ENCODE data around the gene CDYL2.

Gene CDYL2

DNA sequence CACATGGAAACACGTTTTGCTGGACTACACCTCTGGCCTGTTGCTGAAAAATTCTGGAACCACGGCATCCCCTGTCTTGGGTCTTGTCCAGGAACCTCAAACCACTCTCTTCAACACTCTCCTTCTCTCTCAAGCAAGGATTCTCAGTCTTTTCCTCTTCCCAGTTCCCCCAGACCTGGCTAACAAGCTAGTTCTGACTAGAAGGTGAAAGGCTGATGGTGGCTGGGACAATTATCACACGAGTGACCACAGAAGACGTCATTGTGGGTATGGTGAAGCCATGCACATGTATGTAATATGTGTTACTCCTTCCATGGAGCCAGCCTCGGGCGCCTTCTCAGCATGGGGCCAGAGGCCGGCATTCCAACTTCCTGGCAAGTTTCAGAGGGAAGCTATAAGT lies 123.0 kb downstream of the CDYL2 start:
- intact Hi-C loops (cut with DNase I) = no loop called here
- no peak for DNase-seq

DNA sequence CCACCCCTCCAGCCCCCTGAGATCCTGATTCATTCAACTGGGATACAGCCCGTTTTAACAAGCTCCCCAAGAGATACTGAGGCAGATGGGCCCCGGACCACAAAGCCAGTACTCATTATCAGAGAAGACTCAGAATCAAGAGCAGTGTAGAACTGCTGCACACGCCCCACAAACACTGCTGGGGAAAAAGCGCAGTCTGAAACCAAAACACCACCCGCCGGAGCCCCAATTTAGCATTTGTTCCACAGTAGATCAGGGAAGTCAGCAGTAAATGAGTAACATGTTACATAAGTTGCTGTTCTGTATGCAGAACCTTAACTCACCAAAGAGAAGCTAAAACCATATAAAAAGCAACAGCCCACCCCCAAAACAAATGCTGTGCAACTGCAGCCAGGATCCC lies 123.6 kb downstream of the CDYL2 start:
- intact Hi-C loops (cut with DNase I) = no loop called here
- peak in 8 of 10 donors; percentile 30 to 93 (median 59) for DNase-seq

DNA sequence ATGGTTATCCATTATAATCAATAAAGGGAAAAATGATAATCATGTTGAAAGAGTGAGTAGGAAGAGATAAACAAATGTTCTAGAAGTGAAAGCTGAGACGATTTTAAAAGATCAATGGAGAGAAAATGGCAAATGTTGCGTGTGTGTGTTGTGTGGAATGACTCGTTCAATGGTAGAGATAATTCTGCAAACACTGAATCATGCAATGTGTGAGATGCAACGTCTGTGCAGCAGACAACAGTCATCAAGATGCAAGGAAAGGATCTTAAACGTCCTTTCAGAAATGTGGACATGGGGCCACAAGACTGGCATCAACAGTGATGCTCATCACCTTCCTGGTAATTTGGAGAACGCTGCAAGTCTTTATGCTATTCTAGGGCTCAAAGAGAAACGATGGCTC lies 124.4 kb downstream of the CDYL2 start:
- intact Hi-C loops (cut with DNase I) = no loop called here
- DNase-seq = no peak

DNA sequence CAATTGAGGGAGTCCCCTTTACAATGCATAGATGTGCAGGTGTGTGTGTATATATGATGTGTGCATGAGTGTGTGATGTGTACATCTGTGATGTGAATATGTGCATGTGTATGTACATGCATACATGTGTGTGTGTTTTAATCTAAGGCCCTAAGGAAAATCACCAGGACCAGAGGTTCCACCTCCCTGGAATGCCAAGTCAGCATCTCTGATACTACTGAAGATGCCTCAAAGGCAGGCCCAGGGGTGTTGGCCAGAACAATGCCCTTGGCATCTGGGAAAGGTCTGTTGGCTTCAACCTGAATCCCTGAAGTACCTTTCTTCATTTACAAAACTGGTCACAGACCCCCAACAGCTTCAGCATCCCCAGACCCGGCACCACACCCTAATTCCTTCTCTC lies 129.5 kb downstream of the CDYL2 start:
- intact Hi-C loops (cut with DNase I) = no loop called here
- DNase-seq = no peak

DNA sequence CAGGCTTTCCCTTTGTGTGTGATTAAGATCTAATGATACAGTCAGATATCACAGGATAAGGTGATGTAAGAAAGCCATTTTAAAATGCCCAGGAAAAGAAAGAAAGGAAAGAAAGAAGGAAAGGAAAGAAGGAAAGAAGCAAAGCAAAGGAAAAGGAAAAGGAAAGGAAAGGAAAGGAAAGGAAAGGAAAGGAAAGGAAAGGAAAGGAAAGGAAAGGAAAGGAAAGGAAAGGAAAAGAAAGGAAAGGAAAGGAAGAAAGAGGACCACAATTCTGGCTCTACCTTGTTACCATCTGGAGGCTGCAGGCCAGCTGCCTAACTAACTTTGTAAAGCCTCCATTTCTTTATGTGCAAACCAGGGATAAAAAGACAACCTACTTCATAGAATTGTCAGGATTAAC lies 132.0 kb downstream of the CDYL2 start:
- no peak for DNase-seq
- intact Hi-C loops (cut with DNase I) = no loop called here

GRCh38 chr16:80671281-80671849 lies 133.0 kb downstream of the CDYL2 start:
- DNase-seq = no peak
- intact Hi-C loops (cut with DNase I) = no loop called here

DNA sequence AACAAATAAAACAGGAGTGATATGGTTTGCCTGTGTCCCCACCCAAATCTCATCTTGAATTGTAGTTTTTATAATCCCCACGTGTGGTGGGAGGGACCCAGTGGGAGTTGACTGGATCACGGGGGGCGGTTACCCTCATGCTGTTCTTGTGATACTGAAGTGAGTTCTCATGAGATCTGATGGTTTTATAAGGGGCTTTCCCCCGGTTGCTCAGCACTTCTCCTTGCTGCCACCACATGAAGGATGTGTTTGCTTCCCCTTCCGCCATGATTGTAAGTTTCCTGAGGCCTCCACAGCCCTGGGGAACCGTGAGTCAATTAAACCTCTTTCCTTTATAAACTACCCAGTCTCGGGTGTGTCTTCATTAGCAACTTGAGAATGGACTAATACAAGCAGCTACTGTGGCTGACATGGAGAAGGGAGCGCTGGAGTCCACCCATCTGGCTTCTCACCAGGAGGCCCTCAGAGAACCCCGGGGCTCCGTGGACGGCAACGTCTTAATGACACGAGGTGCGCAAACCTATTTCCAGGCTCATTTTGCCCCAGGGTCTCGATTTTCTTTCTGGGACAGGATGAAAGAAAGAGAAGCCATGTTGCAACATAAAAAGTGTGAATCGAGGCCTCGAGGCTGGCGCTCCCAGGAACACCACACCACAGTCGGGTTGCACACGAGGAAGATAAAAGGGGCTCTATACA lies 134.1 kb downstream of the CDYL2 start:
- intact Hi-C loops (cut with DNase I) = no loop called here
- DNase-seq = no peak

GRCh38 chr16:80669673-80670072 lies 134.7 kb downstream of the CDYL2 start:
- intact Hi-C loops (cut with DNase I) = no loop called here
- DNase-seq = no peak

GRCh38 chr16:80667925-80668324 lies 136.5 kb downstream of the CDYL2 start:
- DNase-seq = peak in 1 of 10 donors; percentile 59
- intact Hi-C loops (cut with DNase I) = no loop called here

GRCh38 chr16:80667251-80667560 lies 137.2 kb downstream of the CDYL2 start:
- DNase-seq = no peak

GRCh38 chr16:80666378-80667250 lies 137.8 kb downstream of the CDYL2 start:
- intact Hi-C loops (cut with DNase I) = no loop called here

More at GRCh38 chr16:80667251-80667560, 137.2 kb downstream of the CDYL2 start:
- intact Hi-C loops (cut with DNase I) = no loop called here

DNA sequence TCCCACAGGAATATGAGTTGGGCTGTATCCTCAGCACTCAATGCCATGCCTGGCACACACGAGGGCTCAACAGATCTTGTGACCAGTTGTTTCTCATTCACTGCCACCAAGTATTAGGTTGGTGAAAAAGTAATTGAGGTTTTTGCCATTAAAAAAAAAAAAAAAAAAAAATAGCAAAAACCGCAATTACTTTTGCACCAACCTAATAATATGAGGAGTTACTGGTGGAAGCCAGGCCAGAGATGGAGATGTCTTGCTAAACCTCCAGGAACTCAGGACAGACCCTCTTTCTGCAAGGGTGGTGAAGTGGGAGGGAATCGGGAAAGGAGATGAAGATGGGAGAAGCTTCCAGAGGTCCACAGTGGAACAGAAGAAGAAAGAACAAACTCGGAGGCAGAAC lies 139.0 kb downstream of the CDYL2 start:
- DNase-seq = no peak
- intact Hi-C loops (cut with DNase I) = no loop called here

More at GRCh38 chr16:80666378-80667250, 137.8 kb downstream of the CDYL2 start:
- DNase-seq = no peak

DNA sequence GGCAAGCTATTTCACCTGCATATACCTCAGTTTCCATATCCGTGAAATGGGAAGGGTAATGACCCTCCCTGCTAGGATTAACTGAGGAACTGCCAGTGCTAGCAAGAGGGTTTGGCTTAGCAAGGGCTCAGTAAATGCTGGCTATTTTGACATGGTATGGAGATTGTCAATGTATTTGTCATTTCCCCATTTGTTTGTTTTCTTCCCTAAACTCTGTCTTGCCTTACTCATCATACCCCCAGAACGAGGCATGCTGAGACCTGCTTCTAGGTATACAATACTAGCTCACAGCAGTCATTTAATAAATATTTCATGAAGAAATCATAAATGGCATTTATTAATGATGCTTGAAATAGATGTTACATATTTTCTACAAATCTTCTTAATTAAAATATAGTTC lies 139.6 kb downstream of the CDYL2 start:
- intact Hi-C loops (cut with DNase I) = no loop called here
- DNase-seq = no peak

GRCh38 chr16:80664226-80664625 lies 140.2 kb downstream of the CDYL2 start:
- DNase-seq = no peak
- intact Hi-C loops (cut with DNase I) = no loop called here

- intact Hi-C loops (cut with DNase I) = no loop called here
- DNase-seq = no peak
These were observed 141.3 kb downstream of the CDYL2 start for GRCh38 chr16:80663078-80663477.

DNA sequence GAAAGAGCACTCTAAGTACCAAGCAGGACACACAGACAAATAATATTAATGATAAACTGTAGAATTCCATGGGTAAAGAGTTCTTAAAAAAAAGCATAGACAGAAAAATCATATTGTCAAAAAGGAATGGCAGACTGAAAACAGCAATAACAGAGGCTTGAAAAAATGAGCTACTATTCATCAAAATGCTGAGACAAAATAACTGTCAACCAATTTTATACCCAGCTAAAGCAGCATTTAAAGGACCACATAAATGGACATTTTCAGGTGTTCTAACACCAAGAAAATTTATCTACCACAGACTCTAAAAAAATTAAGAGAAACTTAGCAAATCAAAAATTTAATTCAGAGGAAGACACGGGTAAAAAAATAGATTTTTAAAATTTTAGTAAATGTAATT lies 144.5 kb downstream of the CDYL2 start:
- intact Hi-C loops (cut with DNase I) = no loop called here
- DNase-seq = no peak

DNA sequence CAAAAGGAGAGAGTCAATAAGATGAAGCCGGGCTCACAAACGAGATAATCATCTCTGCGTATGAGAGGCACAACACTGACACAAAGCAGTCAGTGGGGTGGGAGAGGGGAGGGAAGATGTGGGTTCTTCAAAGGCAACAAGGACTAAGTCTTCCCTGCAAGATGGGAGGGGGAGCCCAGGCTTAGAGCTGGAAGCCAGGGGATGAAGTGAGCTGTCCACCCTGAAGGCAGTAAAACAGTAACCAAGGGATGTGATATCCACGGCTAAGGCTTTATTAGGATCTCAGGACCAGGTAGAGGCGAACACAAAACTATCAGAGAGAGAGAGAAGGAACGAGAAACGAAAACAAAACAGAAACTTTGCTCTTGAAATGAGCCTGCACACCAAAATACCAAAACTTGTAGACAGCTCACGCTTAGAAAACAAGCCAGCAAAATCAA lies 147.7 kb downstream of the CDYL2 start:
- no peak for DNase-seq
- intact Hi-C loops (cut with DNase I) = no loop called here

GRCh38 chr16:80656161-80656560 lies 148.2 kb downstream of the CDYL2 start:
- intact Hi-C loops (cut with DNase I) = no loop called here
- DNase-seq = no peak

- DNase-seq = no peak
- intact Hi-C loops (cut with DNase I) = no loop called here
These were observed 148.6 kb downstream of the CDYL2 start for GRCh38 chr16:80655751-80656150.

GRCh38 chr16:80654094-80654862 lies 150.1 kb downstream of the CDYL2 start:
- peak in 1 of 10 donors; percentile 76 for DNase-seq
- intact Hi-C loops (cut with DNase I) = no loop called here

- no peak for DNase-seq
- intact Hi-C loops (cut with DNase I) = no loop called here
These were observed 152.0 kb downstream of the CDYL2 start for GRCh38 chr16:80652441-80652840.
